Endothelial cell of umbilical vein (primary cell): Measurements from ENCODE around the gene TMEM170A.

Source experiments
- CTCF ChIP-seq, 2 donors: IDR thresholded peaks; 1 replicate in 1 of 2; 2 replicates in 1 of 2; pipeline ENCODE4 v1.5.1; 2011; ENCODE audit warnings: low read length in 2 of 2, mild to moderate bottlenecking in 2 of 2, moderate library complexity in 2 of 2, control low read depth in 1 of 2, inconsistent platforms in 1 of 2, low read depth in 1 of 2; ENCODE audit not compliant: insufficient read depth in 1 of 2; ENCODE audit errors: extremely low read depth in 1 of 2
- EZH2 ChIP-seq: IDR thresholded peaks from 2 replicates; pipeline ENCODE4 v1.6.1; 2012; ENCODE audit warnings: borderline replicate concordance, low read depth, mild to moderate bottlenecking, moderate library complexity, low read length, inconsistent platforms; ENCODE audit not compliant: severe bottlenecking
- GATA2 ChIP-seq: IDR thresholded peaks from 2 replicates; pipeline ENCODE4 v1.7.0; 2011; ENCODE audit warnings: low read depth, mild to moderate bottlenecking, moderate library complexity, mixed read lengths, low read length; ENCODE audit not compliant: insufficient read length, insufficient read depth
- JUN ChIP-seq: IDR thresholded peaks from 2 replicates; pipeline ENCODE4 v1.6.1; 2011; ENCODE audit warnings: borderline replicate concordance, low read depth; ENCODE audit not compliant: insufficient read length, insufficient read depth
- MAX ChIP-seq: IDR thresholded peaks from 2 replicates; pipeline ENCODE4 v1.6.1; 2011; ENCODE audit not compliant: insufficient read depth, insufficient read length
- POLR2A ChIP-seq: IDR thresholded peaks from 2 replicates; pipeline ENCODE4 v1.6.1; 2012; ENCODE audit warnings: low read depth, mild to moderate bottlenecking, control low read depth, low read length
- POLR2AphosphoS5 ChIP-seq: IDR thresholded peaks from 2 replicates; pipeline ENCODE4 v1.6.1; 2012; ENCODE audit warnings: low read depth, mild to moderate bottlenecking, control low read depth, low read length, moderate library complexity; ENCODE audit not compliant: insufficient read depth

GRCh38 chr16:75483222-75483621 is 18.7 kb upstream of the TMEM170A start:
- no peak for TF ChIP-seq POLR2A
- TF ChIP-seq CTCF (IDR thresholded peaks at IDR 0.05; ENCODE audit: extremely low read depth in 1 of 2, insufficient read depth in 1 of 2, low read depth in 1 of 2, low read length in 2 of 2) = no peak
- TF ChIP-seq MAX = no peak
- no peak for TF ChIP-seq POLR2AphosphoS5
- no peak for TF ChIP-seq EZH2
- no peak for TF ChIP-seq JUN
- no peak for TF ChIP-seq GATA2
